GM18498 (cell line): ENCODE data around the gene ZNF44.

Experiments used
- ATAC-seq: cut with Tn5 transposase; IDR thresholded peaks from one replicate; pipeline ENCODE4 v1.9.1; 2021; ENCODE audit warnings: mild to moderate bottlenecking, moderate library complexity; ENCODE audit not compliant: unreplicated experiment

ZNF44 gene

GRCh38 chr19:12265921-12266704, 28.6 kb downstream of the ZNF44 start:
- ATAC-seq: no peak

GRCh38 chr19:12261554-12261953, 33.1 kb downstream of the ZNF44 start:
- ATAC-seq: no peak

GRCh38 chr19:12260861-12261260, 33.8 kb downstream of the ZNF44 start:
- ATAC-seq: no peak

- no peak for ATAC-seq
Observed at GRCh38 chr19:12260236-12260635, 34.4 kb downstream of the ZNF44 start.

- no peak for ATAC-seq
Observed at GRCh38 chr19:12255372-12255771, 39.3 kb downstream of the ZNF44 start.

- ATAC-seq: no peak
Observed at GRCh38 chr19:12247644-12248222, 47.0 kb downstream of the ZNF44 start.

GRCh38 chr19:12244370-12244769, 50.3 kb downstream of the ZNF44 start:
- ATAC-seq: no peak

GRCh38 chr19:12237143-12237839, 57.4 kb downstream of the ZNF44 start:
- ATAC-seq: no peak

GRCh38 chr19:12232961-12233360, 61.7 kb downstream of the ZNF44 start:
- ATAC-seq: no peak

- ATAC-seq: no peak
Observed at GRCh38 chr19:12230751-12231733, 63.6 kb downstream of the ZNF44 start.

GRCh38 chr19:12229990-12230389, 64.7 kb downstream of the ZNF44 start:
- no peak for ATAC-seq

GRCh38 chr19:12224676-12225075, 70.0 kb downstream of the ZNF44 start:
- ATAC-seq: no peak

- no peak for ATAC-seq
Observed at GRCh38 chr19:12222980-12223630, 71.6 kb downstream of the ZNF44 start.
